GM12878 (cell line): ENCODE results near the gene ACTR2. TPM values are rescaled to one million over a fixed set of nuclear protein-coding genes. Genes with fewer than 3 reads are reported as not detected.

ENCODE experiments used
- CEBPB ChIP-seq, 2 experiments: fragments of 150-350 bp in 1 of 2; IDR thresholded peaks; 2 replicates each; pipeline ENCODE4 v1.6.1; 2012 to 2014; ENCODE audit warnings: low read depth in 2 of 2, low read length in 2 of 2, borderline replicate concordance in 1 of 2, inconsistent platforms in 1 of 2
- CREM ChIP-seq: IDR thresholded peaks from 2 replicates; pipeline ENCODE4 v1.6.1; 2014; ENCODE audit warnings: antibody characterized with exemption, low read depth
- CTCF ChIP-seq, 3 experiments: IDR thresholded peaks in 2 of 3; conservative IDR thresholded peaks in 1 of 3; 2 replicates each; pipeline ENCODE4 v1.5.1; 2011; ENCODE audit warnings: low read depth in 3 of 3, low read length in 3 of 3, mild to moderate bottlenecking in 3 of 3, control low read depth in 2 of 3, moderate library complexity in 2 of 3, inconsistent platforms in 1 of 3, mixed read lengths in 1 of 3; ENCODE audit not compliant: control insufficient read depth in 2 of 3, insufficient read depth in 1 of 3; ENCODE audit errors: extremely low read depth in 1 of 3
- CUX1 ChIP-seq: IDR thresholded peaks from 2 replicates; pipeline ENCODE4 v1.6.1; 2012; ENCODE audit warnings: improper control_type of control experiment, low read depth, low read length; ENCODE audit not compliant: insufficient replicate concordance
- FOXM1 ChIP-seq: IDR thresholded peaks from 2 replicates; pipeline ENCODE4 v1.6.1; 2012; ENCODE audit warnings: low read depth, mild to moderate bottlenecking, inconsistent platforms, low read length, moderate library complexity
- IRF3 ChIP-seq: fragments of 450-650 bp; IDR thresholded peaks from 2 replicates; pipeline ENCODE4 v1.6.1; 2014; ENCODE audit warnings: mild to moderate bottlenecking
- JUND ChIP-seq: IDR thresholded peaks from 2 replicates; pipeline ENCODE4 v1.6.1; 2012; ENCODE audit warnings: low read depth, mild to moderate bottlenecking, low read length, improper control_type of control experiment, moderate library complexity
- MXI1 ChIP-seq: fragments of 150-350 bp; IDR thresholded peaks from 2 replicates; pipeline ENCODE4 v1.6.1; 2011; ENCODE audit warnings: low read depth, mild to moderate bottlenecking, inconsistent platforms, low read length, improper control_type of control experiment
- NFYB ChIP-seq: IDR thresholded peaks from 2 replicates; pipeline ENCODE4 v1.6.1; 2011; ENCODE audit warnings: low read depth, mild to moderate bottlenecking, low read length, improper control_type of control experiment, moderate library complexity; ENCODE audit not compliant: insufficient read depth
- RAD21 ChIP-seq: IDR thresholded peaks from 2 replicates; pipeline ENCODE4 v1.6.1; 2011; ENCODE audit warnings: mild to moderate bottlenecking, low read depth, low read length, moderate library complexity; ENCODE audit not compliant: insufficient read depth
- RCOR1 ChIP-seq: conservative IDR thresholded peaks from 2 replicates; pipeline ENCODE4 v1.6.1; 2012; ENCODE audit warnings: low read depth, low read length, improper control_type of control experiment
- RUNX3 ChIP-seq: IDR thresholded peaks from 2 replicates; pipeline ENCODE4 v1.6.1; 2012; ENCODE audit warnings: low read length, inconsistent platforms
- SREBF2 ChIP-seq: IDR thresholded peaks from 2 replicates; pipeline ENCODE4 v1.6.1; 2012; ENCODE audit warnings: mild to moderate bottlenecking, low read length
- STAT3 ChIP-seq: IDR thresholded peaks from 2 replicates; pipeline ENCODE4 v1.6.1; 2011; ENCODE audit warnings: low read depth, low read length, improper control_type of control experiment
- USF2 ChIP-seq: IDR thresholded peaks from 2 replicates; pipeline ENCODE4 v1.6.1; 2011; ENCODE audit warnings: low read depth, low read length, improper control_type of control experiment, borderline replicate concordance
- polyA plus RNA-seq, 11 experiments: library from polyadenylated mRNA; depleted of rRNA in 4 of 11; unstranded in 6 of 11; stranded (reverse) in 5 of 11; fragments of >200 nt; fragmentation: Nextera tagmentation in 4 of 11; fragmentation: Illumina TruSeq in 1 of 11; extraction: Ambion mirVana in 4 of 11; extraction: Trizol in 1 of 11; gene quantifications; 1 replicate in 1 of 11; 2 replicates in 10 of 11; pipeline versions ENCODE4 v1.2.1 to v1.2.3, GENCODE V29; 2011 to 2016; ENCODE audit warnings: inconsistent platforms in 2 of 11, missing spikeins in 2 of 11, low read depth in 1 of 11
- total RNA-seq, 4 experiments: library from RNA; depleted of rRNA in 3 of 4; stranded (reverse); fragments of >200 nt in 3 of 4; fragmentation: Illumina TruSeq in 1 of 4; extraction: Trizol in 1 of 4; gene quantifications; 2 replicates each; pipeline versions ENCODE4 v1.2.1 to v1.2.3, GENCODE V29; 2013 to 2021

ACTR2 gene
- total and polyA plus RNA-seq, 10 of the 15 experiments (the other 5 are each of a cell fraction or from before 2014, with no cell fraction given) = 94.2 to 401 (median 195) TPM

GRCh38 chr2:65186872-65187851 lies 40.5 kb upstream of the ACTR2 start (continued):
- no peak for TF ChIP-seq MXI1
- TF ChIP-seq USF2 = no peak
- no peak for TF ChIP-seq FOXM1
- TF ChIP-seq CTCF (IDR thresholded peaks at IDR 0.05 in 2 of 3, conservative IDR thresholded peaks at IDR 0.05 in 1 of 3; ENCODE audit: control insufficient read depth in 2 of 3, extremely low read depth in 1 of 3, insufficient read depth in 1 of 3, low read depth in 3 of 3, low read length in 3 of 3) = peak; percentile 77 to 82 (median 80)
- no peak for TF ChIP-seq RCOR1
- TF ChIP-seq CREM = no peak
- no peak for TF ChIP-seq JUND
- TF ChIP-seq CEBPB (IDR thresholded peaks at IDR 0.05; ENCODE audit: borderline replicate concordance in 1 of 2, low read depth in 2 of 2, low read length in 2 of 2) = no peak
- TF ChIP-seq STAT3 = no peak
- no peak for TF ChIP-seq CUX1
- TF ChIP-seq NFYB = no peak
- no peak for TF ChIP-seq IRF3
- no peak for TF ChIP-seq SREBF2
- TF ChIP-seq RUNX3 = peak; percentile 24; the same call in 1 of the 2 replicates
- TF ChIP-seq RAD21 = peak; percentile 82
